Stimulated activated CD8-positive, alpha-beta memory T cell treated with anti-CD3 and anti-CD28 coated beads, Interleukin-15, amount 100 ng/mL, for 48 hours (primary cell): Measurements from ENCODE around the gene LRPAP1.

Source experiments
- DNase-seq, 2 donors: peaks; one replicate each; pipeline ENCODE4 v3.0.0-alpha.2; 2020; ENCODE audit warnings: low read depth in 2 of 2

The LRPAP1 gene

GRCh38 chr4:3485011-3485791 lies 47.0 kb downstream of the LRPAP1 start:
- no peak for DNase-seq

- no peak for DNase-seq
These were observed 47.9 kb downstream of the LRPAP1 start for GRCh38 chr4:3484057-3484973.

GRCh38 chr4:3483471-3483921 lies 48.7 kb downstream of the LRPAP1 start:
- DNase-seq, result no peak

GRCh38 chr4:3482707-3483106 lies 49.5 kb downstream of the LRPAP1 start:
- DNase-seq, result no peak

- DNase-seq, result no peak
These were observed 50.3 kb downstream of the LRPAP1 start for GRCh38 chr4:3481783-3482393.

- no peak for DNase-seq
These were observed 51.1 kb downstream of the LRPAP1 start for GRCh38 chr4:3481113-3481531.

- DNase-seq, result peak; percentile 57 to 59
These were observed 51.6 kb downstream of the LRPAP1 start for GRCh38 chr4:3480528-3481112.

GRCh38 chr4:3479358-3480101 lies 52.7 kb downstream of the LRPAP1 start:
- no peak for DNase-seq

GRCh38 chr4:3478446-3479357 lies 53.5 kb downstream of the LRPAP1 start:
- no peak for DNase-seq

- DNase-seq, result no peak
These were observed 54.3 kb downstream of the LRPAP1 start for GRCh38 chr4:3477750-3478430.

GRCh38 chr4:3476936-3477749 lies 55.1 kb downstream of the LRPAP1 start:
- DNase-seq, result no peak

- no peak for DNase-seq
These were observed 55.9 kb downstream of the LRPAP1 start for GRCh38 chr4:3476341-3476747.

- no peak for DNase-seq
These were observed 56.4 kb downstream of the LRPAP1 start for GRCh38 chr4:3475713-3476260.

- no peak for DNase-seq
These were observed 57.0 kb downstream of the LRPAP1 start for GRCh38 chr4:3475041-3475712.

- no peak for DNase-seq
These were observed 58.0 kb downstream of the LRPAP1 start for GRCh38 chr4:3473996-3474765.

GRCh38 chr4:3473181-3473950 lies 58.9 kb downstream of the LRPAP1 start:
- DNase-seq, result no peak
